ENCODE results near the gene GPS1. TPM values are rescaled to one million over a fixed set of nuclear protein-coding genes. Genes with fewer than 3 reads are reported as not detected.
A peak's percentile ranks its signal among the peaks of the same experiment; 100 is the strongest.

Gene GPS1
- total RNA-seq, 3 donors from 2014 or later (not counting 1 experiment from before 2014, with no cell fraction given) = 78.9 to 87.6 (median 85.3) TPM

- Mint-ChIP-seq H3K9me3 (no peaks in the 10 kb centered on the region), H3K4me3 (no peak overlapping the region), H3K4me1 (peaks cover 4 to 19% of the 10 kb centered on the region in 2 donors), H3K36me3 (no peaks in the 10 kb centered on the region), H3K27me3 (ENCODE audit: low read depth in 2 of 2) (no peaks in the 10 kb centered on the region), H3K27ac (no peak overlapping the region)
- Histone ChIP-seq H3K27ac (ENCODE audit: low read length) (no peak overlapping the region), H3K9me3 (ENCODE audit: control insufficient read depth, insufficient read depth, low read length) (no peaks in the 10 kb centered on the region), H3K4me1 (ENCODE audit: control insufficient read depth, insufficient read depth, low read length) (peaks cover 30% of the 10 kb centered on the region), H3K27me3 (ENCODE audit: control insufficient read depth, insufficient read depth, low read length) (no peaks in the 10 kb centered on the region), H3K4me3 (ENCODE audit: low read length) (no peak overlapping the region), H3K36me3 (ENCODE audit: control insufficient read depth, insufficient read depth, low read length) (peaks cover 25% of the 10 kb centered on the region)
- 95% methylated on average over 24 of the region's 24 CpGs for WGBS (ENCODE audit: insufficient coverage)
- intact Hi-C loops (cut with micrococcal nuclease) = no loop called here
- no peak for DNase-seq
- no peak for TF ChIP-seq CTCF (IDR thresholded peaks at IDR 0.05)
- ATAC-seq = no peak
These were observed 10.6 kb downstream of the GPS1 start for GRCh38 chr17:82062076-82062983.

GRCh38 chr17:82062984-82063368, 11.3 kb downstream of the GPS1 start:
- intact Hi-C loops (cut with micrococcal nuclease) = no loop called here
- H3K9me3 Mint-ChIP-seq = no peaks in the 10 kb centered on the region

GRCh38 chr17:82063424-82064415, 12.0 kb downstream of the GPS1 start:
- H3K4me1 Mint-ChIP-seq = peaks cover 4 to 19% of the 10 kb centered on the region in 2 donors
- H3K4me1 ChIP-seq (ENCODE audit: control insufficient read depth, insufficient read depth, low read length) = peaks cover 30% of the 10 kb centered on the region
- peak overlapping the region in 1 of 2 donors; percentile 38 for H3K27ac Mint-ChIP-seq
- TF ChIP-seq CTCF (IDR thresholded peaks at IDR 0.05) = no peak
- peak overlapping the region; percentile 75 for H3K4me3 Mint-ChIP-seq
- no peak overlapping the region for H3K27ac ChIP-seq (ENCODE audit: low read length)
- ATAC-seq (no peak), DNase-seq (no peak)
- H3K9me3 ChIP-seq (ENCODE audit: control insufficient read depth, insufficient read depth, low read length) = no peaks in the 10 kb centered on the region
- H3K36me3 ChIP-seq (ENCODE audit: control insufficient read depth, insufficient read depth, low read length) = peaks cover 22% of the 10 kb centered on the region
- no peaks in the 10 kb centered on the region for H3K27me3 Mint-ChIP-seq (ENCODE audit: low read depth in 2 of 2)
- no peaks in the 10 kb centered on the region for H3K9me3 Mint-ChIP-seq
- H3K27me3 ChIP-seq (ENCODE audit: control insufficient read depth, insufficient read depth, low read length) = no peaks in the 10 kb centered on the region
- no peak overlapping the region for H3K4me3 ChIP-seq (ENCODE audit: low read length)
- intact Hi-C loops (cut with micrococcal nuclease) = no loop called here
- H3K36me3 Mint-ChIP-seq = no peaks in the 10 kb centered on the region
- 92% methylated on average over 20 of the region's 20 CpGs for WGBS (ENCODE audit: insufficient coverage)

More at GRCh38 chr17:82062984-82063368, 11.3 kb downstream of the GPS1 start:
- Histone ChIP-seq H3K36me3 (ENCODE audit: control insufficient read depth, insufficient read depth, low read length) (peaks cover 23% of the 10 kb centered on the region), H3K4me1 (ENCODE audit: control insufficient read depth, insufficient read depth, low read length) (peaks cover 30% of the 10 kb centered on the region), H3K4me3 (ENCODE audit: low read length) (no peak overlapping the region), H3K27ac (ENCODE audit: low read length) (no peak overlapping the region), H3K9me3 (ENCODE audit: control insufficient read depth, insufficient read depth, low read length) (no peaks in the 10 kb centered on the region), H3K27me3 (ENCODE audit: control insufficient read depth, insufficient read depth, low read length) (no peaks in the 10 kb centered on the region)
- no peak for TF ChIP-seq CTCF (IDR thresholded peaks at IDR 0.05)
- Mint-ChIP-seq H3K4me3 (no peak overlapping the region), H3K27me3 (ENCODE audit: low read depth in 2 of 2) (no peaks in the 10 kb centered on the region), H3K4me1 (peaks cover 4 to 19% of the 10 kb centered on the region in 2 donors), H3K27ac (no peak overlapping the region), H3K36me3 (no peaks in the 10 kb centered on the region)
- DNase-seq = no peak
- no peak for ATAC-seq
- 97% methylated on average over 9 of the region's 9 CpGs for WGBS (ENCODE audit: insufficient coverage)
